PFSK-1 (cell line): ENCODE results near the gene NAV2.

Experiments
- FOXP2 ChIP-seq: optimal IDR thresholded peaks from 2 replicates; pipeline ENCODE3; 2011; ENCODE audit warnings: borderline replicate concordance, control low read depth, inconsistent platforms; ENCODE audit not compliant: insufficient read depth; ENCODE audit errors: extremely low read length, extremely low read depth
- POLR2AphosphoS5 ChIP-seq: IDR thresholded peaks from 2 replicates; pipeline ENCODE4 v1.6.1; 2012; ENCODE audit warnings: low read depth, mild to moderate bottlenecking, control low read depth, low read length, moderate library complexity
- REST ChIP-seq, 2 experiments: IDR thresholded peaks; 2 replicates each; pipeline versions ENCODE4 v1.6.1 to v1.8.0; 2011 to 2012; ENCODE audit warnings: low read depth in 2 of 2, low read length in 2 of 2, control low read depth in 1 of 2, inconsistent platforms in 1 of 2, mild to moderate bottlenecking in 1 of 2, moderate library complexity in 1 of 2; ENCODE audit not compliant: insufficient read depth in 1 of 2
- SIN3A ChIP-seq: IDR thresholded peaks from 2 replicates; pipeline ENCODE4 v1.6.1; 2012; ENCODE audit warnings: mild to moderate bottlenecking, low read length, moderate library complexity, borderline replicate concordance; ENCODE audit not compliant: insufficient read depth
- TAF1 ChIP-seq: IDR thresholded peaks from 2 replicates; pipeline ENCODE4 v1.6.1; 2012; ENCODE audit warnings: low read length, control low read depth, borderline replicate concordance; ENCODE audit not compliant: insufficient read depth

The NAV2 gene

GRCh38 chr11:20050551-20051333 lies 338.1 kb downstream of the NAV2 start:
- no peak for TF ChIP-seq FOXP2
- no peak for TF ChIP-seq POLR2AphosphoS5
- TF ChIP-seq TAF1, result no peak
- no peak for TF ChIP-seq SIN3A
- TF ChIP-seq REST (IDR thresholded peaks at IDR 0.05; ENCODE audit: insufficient read depth in 1 of 2, low read depth in 2 of 2, low read length in 2 of 2), result no peak

DNA sequence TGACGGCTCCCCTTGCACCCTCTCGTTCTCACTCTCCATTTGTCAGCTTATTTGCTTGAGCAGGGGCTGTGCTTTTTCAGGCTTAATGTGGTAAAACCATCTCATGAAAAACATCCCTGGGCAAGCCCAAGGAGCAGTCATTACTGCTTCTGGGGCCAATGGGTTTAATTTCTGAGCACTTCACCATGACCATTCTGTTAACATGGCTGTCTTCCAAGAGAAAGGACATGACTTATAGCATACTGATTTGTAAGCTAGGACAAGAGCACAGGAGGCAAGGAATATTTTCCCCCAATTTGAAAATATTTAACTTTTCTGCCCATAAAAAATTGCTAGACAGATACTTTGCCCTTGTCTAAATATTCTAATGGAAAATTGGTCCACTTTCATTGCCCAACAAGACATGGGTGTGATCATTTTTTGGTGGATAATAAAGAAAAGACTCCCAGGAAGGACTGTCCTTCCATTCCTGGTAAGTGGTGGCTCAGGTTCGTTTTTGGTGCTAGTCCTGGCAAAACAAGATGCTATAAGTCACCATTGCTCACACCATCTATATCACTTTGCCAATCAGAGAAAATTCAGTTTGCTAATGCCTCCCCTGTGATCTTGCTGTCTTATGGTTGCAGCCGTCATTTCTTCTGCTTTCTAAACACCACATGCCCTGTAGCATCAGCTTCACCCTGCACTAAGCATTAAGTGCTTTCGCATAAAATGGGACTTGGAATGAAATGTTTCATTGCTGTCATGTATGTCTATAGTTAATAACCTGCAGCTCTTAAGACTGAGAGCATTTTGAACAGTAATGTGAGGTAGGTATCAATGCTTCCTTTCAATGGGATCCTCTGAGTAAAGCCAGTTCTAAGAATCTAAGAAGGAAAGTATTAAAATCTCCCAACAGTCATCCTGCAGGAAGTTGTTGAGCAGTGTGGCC lies 339.1 kb downstream of the NAV2 start:
- no peak for TF ChIP-seq POLR2AphosphoS5
- TF ChIP-seq FOXP2, result no peak

DNA sequence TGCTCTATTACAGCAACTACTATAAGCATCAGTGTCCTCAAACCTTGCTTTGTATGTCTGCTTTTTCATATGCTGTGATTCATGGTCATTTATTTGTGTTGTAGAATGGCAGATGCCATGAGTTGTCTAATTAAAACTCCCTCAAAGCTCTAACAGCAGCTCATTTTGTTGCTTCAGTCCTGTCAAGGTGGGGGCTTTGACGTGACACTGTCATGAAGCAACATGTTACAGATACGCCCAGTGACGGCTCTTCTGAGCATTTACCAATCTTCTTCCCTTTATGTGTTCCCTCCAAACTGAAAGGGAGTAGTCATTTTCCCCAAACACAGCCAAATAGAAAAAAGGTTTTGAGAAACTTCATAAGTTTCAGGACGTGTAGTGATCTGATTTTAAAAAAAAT lies 340.9 kb downstream of the NAV2 start:
- TF ChIP-seq REST (IDR thresholded peaks at IDR 0.05; ENCODE audit: insufficient read depth in 1 of 2, low read depth in 2 of 2, low read length in 2 of 2) (no peak), SIN3A (no peak)

DNA sequence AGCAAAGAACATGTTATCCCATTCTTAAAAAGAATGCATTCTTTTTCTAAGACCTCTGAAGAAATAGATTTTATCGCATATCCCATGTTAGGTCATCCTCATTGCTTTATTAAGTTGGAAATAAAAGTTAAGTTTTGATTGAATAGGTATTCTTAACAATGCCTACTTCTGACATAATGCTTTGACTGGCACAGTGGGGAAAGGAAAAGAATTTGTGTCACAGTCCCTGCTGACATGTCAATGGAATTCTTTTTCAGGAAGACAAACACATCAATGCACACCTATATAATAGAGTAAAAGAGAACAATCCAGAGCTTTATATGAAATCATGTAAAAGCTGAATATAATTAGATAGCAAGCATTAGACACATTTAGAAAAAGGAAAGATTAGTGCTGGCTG lies 341.9 kb downstream of the NAV2 start:
- TF ChIP-seq TAF1, result no peak
- TF ChIP-seq REST (IDR thresholded peaks at IDR 0.05; ENCODE audit: insufficient read depth in 1 of 2, low read depth in 2 of 2, low read length in 2 of 2), result no peak
- TF ChIP-seq FOXP2, result no peak
- no peak for TF ChIP-seq POLR2AphosphoS5
- TF ChIP-seq SIN3A, result no peak

DNA sequence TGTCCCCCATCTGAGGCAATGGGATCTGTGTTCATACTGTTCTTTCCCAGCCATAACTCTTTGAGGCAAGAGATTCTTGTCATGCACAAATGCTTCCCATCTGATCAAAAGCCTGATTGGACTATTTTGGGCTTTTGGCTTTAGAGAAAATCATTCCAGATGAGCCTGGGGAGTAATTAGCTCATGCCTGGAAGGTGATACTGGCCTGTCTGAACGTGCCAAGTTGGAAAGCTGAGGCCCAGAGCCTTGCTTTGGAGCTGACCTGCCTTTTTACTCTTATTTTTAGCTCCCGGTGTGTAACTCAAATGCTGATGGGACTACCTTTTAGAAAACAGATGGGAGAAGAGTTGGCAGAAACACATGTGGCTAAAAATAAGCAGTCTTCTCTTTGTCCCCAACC lies 342.7 kb downstream of the NAV2 start:
- no peak for TF ChIP-seq FOXP2
- no peak for TF ChIP-seq REST (IDR thresholded peaks at IDR 0.05; ENCODE audit: insufficient read depth in 1 of 2, low read depth in 2 of 2, low read length in 2 of 2)
- TF ChIP-seq POLR2AphosphoS5, result no peak
- no peak for TF ChIP-seq SIN3A
- TF ChIP-seq TAF1, result no peak
